Natural killer cell treated with Interleukin-12 subunit alpha and Interleukin-12 subunit beta and Interleukin-15 and Interleukin-18, amount 100 ng/mL, for 72 hours (primary cell): ENCODE results near the gene MCC. TPM values are rescaled to one million over a fixed set of nuclear protein-coding genes. Genes with fewer than 3 reads are reported as not detected.

Experiments
- ATAC-seq, 2 donors: fragments of 150-1000 bp; cut with Tn5 transposase in 1 of 2; sonication (Bioruptor Pico), chemical (Tn5 transposase) in 1 of 2; 2 replicates each; pipeline ENCODE4 v1.10.0; 2021
- DNase-seq: peaks from one replicate; pipeline ENCODE4 v3.0.0; 2022; ENCODE audit warnings: low spot score
- H3K27ac Mint-ChIP-seq, 2 donors: 1 replicate in 1 of 2; 2 replicates in 1 of 2; pipeline ENCODE4 v1.8.0; 2022; ENCODE audit warnings: mixed read lengths in 2 of 2, mild to moderate bottlenecking in 1 of 2, moderate library complexity in 1 of 2
- H3K27me3 Mint-ChIP-seq, 2 donors: 1 replicate in 1 of 2; 2 replicates in 1 of 2; pipeline ENCODE4 v1.8.0; 2022; ENCODE audit warnings: mixed read lengths in 2 of 2
- H3K36me3 Mint-ChIP-seq: one replicate; pipeline ENCODE4 v1.8.0; 2022; ENCODE audit warnings: mixed read lengths
- H3K4me1 Mint-ChIP-seq, 2 donors: 1 replicate in 1 of 2; 2 replicates in 1 of 2; pipeline ENCODE4 v1.8.0; 2022; ENCODE audit warnings: low read depth in 2 of 2, mixed read lengths in 2 of 2, mild to moderate bottlenecking in 1 of 2
- H3K4me3 Mint-ChIP-seq: one replicate; pipeline ENCODE4 v1.8.0; 2022; ENCODE audit warnings: mixed read lengths
- H3K9me3 Mint-ChIP-seq: 2 replicates; pipeline ENCODE4 v1.8.0; 2022; ENCODE audit warnings: mixed read lengths
- total RNA-seq, 2 donors: library from RNA; stranded (reverse); gene quantifications; one replicate each; pipeline ENCODE4 v1.2.3, GENCODE V29; 2022

Gene MCC
- total RNA-seq, 2 donors from 2014 or later: 0.45 to 3.8 TPM

GRCh38 chr5:113164021-113164420 lies 324.2 kb downstream of the MCC start:
- H3K9me3 Mint-ChIP-seq: no peaks in the 10 kb centered on the region
- no peak for ATAC-seq
- peaks cover 13 to 48% of the 10 kb centered on the region in 2 donors for H3K27me3 Mint-ChIP-seq
- peaks cover 5% of the 10 kb centered on the region in 2 donors for H3K4me1 Mint-ChIP-seq
- no peaks in the 10 kb centered on the region for H3K36me3 Mint-ChIP-seq
- DNase-seq: no peak
- no peak overlapping the region for H3K27ac Mint-ChIP-seq
- no peak overlapping the region for H3K4me3 Mint-ChIP-seq

GRCh38 chr5:113163328-113163727 lies 324.9 kb downstream of the MCC start:
- H3K27ac Mint-ChIP-seq: no peak overlapping the region
- no peak overlapping the region for H3K4me3 Mint-ChIP-seq
- no peak for ATAC-seq
- no peak for DNase-seq
- H3K27me3 Mint-ChIP-seq: peaks cover 11 to 48% of the 10 kb centered on the region in 2 donors
- no peaks in the 10 kb centered on the region for H3K9me3 Mint-ChIP-seq
- H3K4me1 Mint-ChIP-seq: peaks cover 5% of the 10 kb centered on the region in 2 donors
- H3K36me3 Mint-ChIP-seq: no peaks in the 10 kb centered on the region

- DNase-seq (no peak), ATAC-seq (peak in 1 of 2 donors; percentile 31)
- Mint-ChIP-seq H3K9me3 (no peaks in the 10 kb centered on the region), H3K27me3 (peaks cover 11 to 48% of the 10 kb centered on the region in 2 donors), H3K27ac (no peak overlapping the region), H3K36me3 (no peaks in the 10 kb centered on the region), H3K4me3 (no peak overlapping the region), H3K4me1 (peaks cover 5% of the 10 kb centered on the region in 2 donors)
Observed at GRCh38 chr5:113162770-113163169, 325.5 kb downstream of the MCC start.

- no peak overlapping the region for H3K27ac Mint-ChIP-seq
- no peaks in the 10 kb centered on the region for H3K9me3 Mint-ChIP-seq
- ATAC-seq: no peak
- H3K4me3 Mint-ChIP-seq: no peak overlapping the region
- H3K4me1 Mint-ChIP-seq: peaks cover 5% of the 10 kb centered on the region in 2 donors
- no peaks in the 10 kb centered on the region for H3K36me3 Mint-ChIP-seq
- peaks cover 11 to 48% of the 10 kb centered on the region in 2 donors for H3K27me3 Mint-ChIP-seq
- DNase-seq: no peak
Observed at GRCh38 chr5:113162208-113162607, 326.0 kb downstream of the MCC start.

- no peak for DNase-seq
- H3K4me1 Mint-ChIP-seq: peaks cover 5% of the 10 kb centered on the region in 2 donors
- no peaks in the 10 kb centered on the region for H3K36me3 Mint-ChIP-seq
- H3K4me3 Mint-ChIP-seq: no peak overlapping the region
- peaks cover 13 to 44% of the 10 kb centered on the region in 2 donors for H3K27me3 Mint-ChIP-seq
- no peak overlapping the region for H3K27ac Mint-ChIP-seq
- ATAC-seq: no peak
- no peaks in the 10 kb centered on the region for H3K9me3 Mint-ChIP-seq
Observed at GRCh38 chr5:113161806-113162205, 326.4 kb downstream of the MCC start.

GRCh38 chr5:113157886-113158285 lies 330.4 kb downstream of the MCC start:
- peaks cover 3 to 5% of the 10 kb centered on the region in 2 donors for H3K4me1 Mint-ChIP-seq
- H3K9me3 Mint-ChIP-seq: no peaks in the 10 kb centered on the region
- H3K27ac Mint-ChIP-seq: no peak overlapping the region
- no peak for ATAC-seq
- H3K27me3 Mint-ChIP-seq: peaks cover 17 to 20% of the 10 kb centered on the region in 2 donors
- H3K36me3 Mint-ChIP-seq: no peaks in the 10 kb centered on the region
- H3K4me3 Mint-ChIP-seq: no peak overlapping the region
- DNase-seq: no peak

GRCh38 chr5:113156271-113156877 lies 331.9 kb downstream of the MCC start:
- ATAC-seq (no peak), DNase-seq (no peak)
- peaks cover 12 to 18% of the 10 kb centered on the region in 2 donors for H3K27me3 Mint-ChIP-seq
- H3K9me3 Mint-ChIP-seq: no peaks in the 10 kb centered on the region
- no peak overlapping the region for H3K27ac Mint-ChIP-seq
- no peaks in the 10 kb centered on the region for H3K4me1 Mint-ChIP-seq
- no peaks in the 10 kb centered on the region for H3K36me3 Mint-ChIP-seq
- H3K4me3 Mint-ChIP-seq: no peak overlapping the region

GRCh38 chr5:113153512-113154097 lies 334.6 kb downstream of the MCC start:
- Mint-ChIP-seq H3K4me3 (no peak overlapping the region), H3K27me3 (peaks cover 16 to 17% of the 10 kb centered on the region in 2 donors), H3K4me1 (no peaks in the 10 kb centered on the region), H3K36me3 (no peaks in the 10 kb centered on the region), H3K27ac (no peak overlapping the region), H3K9me3 (no peaks in the 10 kb centered on the region)
- DNase-seq: no peak
- peak in 1 of 2 donors; percentile 13 for ATAC-seq

GRCh38 chr5:113152380-113152740 lies 335.9 kb downstream of the MCC start:
- no peaks in the 10 kb centered on the region for H3K9me3 Mint-ChIP-seq
- H3K27me3 Mint-ChIP-seq: peaks cover 16 to 17% of the 10 kb centered on the region in 2 donors
- no peaks in the 10 kb centered on the region for H3K4me1 Mint-ChIP-seq
- no peak for DNase-seq
- no peak for ATAC-seq
- no peak overlapping the region for H3K4me3 Mint-ChIP-seq
- H3K36me3 Mint-ChIP-seq: no peaks in the 10 kb centered on the region
- no peak overlapping the region for H3K27ac Mint-ChIP-seq

GRCh38 chr5:113151641-113152379 lies 336.4 kb downstream of the MCC start:
- H3K4me1 Mint-ChIP-seq: no peaks in the 10 kb centered on the region
- no peak for DNase-seq
- ATAC-seq: no peak
- H3K4me3 Mint-ChIP-seq: no peak overlapping the region
- H3K9me3 Mint-ChIP-seq: no peaks in the 10 kb centered on the region
- no peak overlapping the region for H3K27ac Mint-ChIP-seq
- no peaks in the 10 kb centered on the region for H3K36me3 Mint-ChIP-seq
- H3K27me3 Mint-ChIP-seq: peaks cover 15 to 16% of the 10 kb centered on the region in 2 donors

- DNase-seq (no peak), ATAC-seq (no peak)
- Mint-ChIP-seq H3K9me3 (no peaks in the 10 kb centered on the region), H3K36me3 (no peaks in the 10 kb centered on the region), H3K27ac (no peak overlapping the region), H3K4me3 (no peak overlapping the region), H3K27me3 (peaks cover 16 to 18% of the 10 kb centered on the region in 2 donors), H3K4me1 (no peaks in the 10 kb centered on the region)
Observed at GRCh38 chr5:113150821-113151220, 337.4 kb downstream of the MCC start.

GRCh38 chr5:113150221-113150620 lies 338.0 kb downstream of the MCC start:
- Mint-ChIP-seq H3K36me3 (no peaks in the 10 kb centered on the region), H3K4me1 (no peaks in the 10 kb centered on the region), H3K4me3 (no peak overlapping the region), H3K27ac (no peak overlapping the region), H3K27me3 (peaks cover 16 to 19% of the 10 kb centered on the region in 2 donors), H3K9me3 (no peaks in the 10 kb centered on the region)
- ATAC-seq: no peak
- no peak for DNase-seq

GRCh38 chr5:113147537-113147936 lies 340.7 kb downstream of the MCC start:
- Mint-ChIP-seq H3K9me3 (no peaks in the 10 kb centered on the region), H3K36me3 (no peaks in the 10 kb centered on the region), H3K4me1 (no peaks in the 10 kb centered on the region)

GRCh38 chr5:113147101-113147508 lies 341.1 kb downstream of the MCC start:
- no peak for DNase-seq
- ATAC-seq: no peak
- Mint-ChIP-seq H3K27ac (no peak overlapping the region), H3K27me3 (peaks cover 17 to 21% of the 10 kb centered on the region in 2 donors), H3K4me3 (no peak overlapping the region), H3K4me1 (no peaks in the 10 kb centered on the region), H3K36me3 (no peaks in the 10 kb centered on the region), H3K9me3 (no peaks in the 10 kb centered on the region)

More at GRCh38 chr5:113147537-113147936, 340.7 kb downstream of the MCC start:
- no peak overlapping the region for H3K4me3 Mint-ChIP-seq
- no peak overlapping the region for H3K27ac Mint-ChIP-seq
- ATAC-seq (no peak), DNase-seq (no peak)
- H3K27me3 Mint-ChIP-seq: peaks cover 16 to 19% of the 10 kb centered on the region in 2 donors
